GM21360 (cell line): ENCODE results near the gene ZNF773.

Source experiments
- ATAC-seq: cut with Tn5 transposase; IDR thresholded peaks from one replicate; pipeline ENCODE4 v1.9.1; 2021; ENCODE audit warnings: mild to moderate bottlenecking, moderate library complexity; ENCODE audit not compliant: unreplicated experiment

The ZNF773 gene

GRCh38 chr19:57557659-57558058, 57.9 kb downstream of the ZNF773 start:
- ATAC-seq: no peak
